OCI-LY7 (cell line): ENCODE results near the gene ABCD1. TPM values are rescaled to one million over a fixed set of nuclear protein-coding genes. Genes with fewer than 3 reads are reported as not detected.
"Not testable (repeated sequence)": the region's sequence is repeated elsewhere in the genome, so short reads cannot be mapped to it uniquely, and the experiment has no call there.

Experiments used
- BruUV-seq: library from RNA; stranded (reverse); fragments of 400-500 nt; replicated peaks from 2 replicates; lab custom pipeline; 2021; lab: Mats Ljungman, UMichigan
- CTCF ChIA-PET: fragments of 300-600 bp; sonication (Branson Sonifier 250); formaldehyde crosslinking; loops from one replicate; lab custom pipeline; 2022; ENCODE audit warnings: antibody characterized with exemption; ENCODE audit not compliant: unreplicated experiment; lab: Charles Lee
- POLR2A ChIA-PET: fragments of 300-600 bp; sonication (Branson Sonifier 250); formaldehyde crosslinking; loops from one replicate; lab custom pipeline; 2022; ENCODE audit warnings: antibody characterized with exemption; lab: Charles Lee
- DNase-seq: peaks from one replicate; pipeline ENCODE4 v3.0.0-alpha.2; 2015; ENCODE audit warnings: low spot score
- H2AFZ ChIP-seq: fragments of 200-600 bp; sonication (generic), shearing (Covaris generic); 2 replicates; pipeline ENCODE4 v1.6.1; 2014; ENCODE audit warnings: mild to moderate bottlenecking, antibody characterized with exemption, low read length, moderate library complexity
- H3K27ac ChIP-seq: fragments of 200-600 bp; sonication (generic); 2 replicates; pipeline ENCODE4 v1.5.1; 2014; ENCODE audit warnings: mixed run types, low read depth, mild to moderate bottlenecking, moderate library complexity, low read length, inconsistent platforms; ENCODE audit not compliant: poor library complexity, severe bottlenecking
- H3K36me3 ChIP-seq: fragments of 200-600 bp; sonication (generic); 2 replicates; pipeline ENCODE4 v1.6.1; 2014; ENCODE audit warnings: mild to moderate bottlenecking, antibody characterized with exemption, low read length, moderate library complexity, mixed read lengths; ENCODE audit not compliant: insufficient read depth
- H3K4me1 ChIP-seq: fragments of 200-600 bp; sonication (generic); 2 replicates; pipeline ENCODE4 v1.5.1; 2014; ENCODE audit warnings: mild to moderate bottlenecking, low read length; ENCODE audit not compliant: insufficient read depth, poor library complexity, severe bottlenecking
- H3K4me2 ChIP-seq: fragments of 200-600 bp; sonication (generic); 2 replicates; pipeline ENCODE4 v1.6.1; 2014; ENCODE audit warnings: mild to moderate bottlenecking, low read length
- H3K4me3 ChIP-seq: fragments of 200-600 bp; sonication (generic); 2 replicates; pipeline ENCODE4 v1.5.1; 2014; ENCODE audit warnings: mild to moderate bottlenecking, low read depth, low read length; ENCODE audit not compliant: poor library complexity, severe bottlenecking
- H3K79me2 ChIP-seq: fragments of 200-600 bp; sonication (generic); 2 replicates; pipeline ENCODE4 v1.6.1; 2016; ENCODE audit warnings: low read depth, mild to moderate bottlenecking, low read length, moderate library complexity, mixed read lengths; ENCODE audit not compliant: insufficient read depth
- H3K9me2 ChIP-seq: fragments of 200-600 bp; sonication (generic); 2 replicates; pipeline ENCODE4 v1.6.1; 2016; ENCODE audit warnings: mild to moderate bottlenecking, low read length, mixed read lengths; ENCODE audit not compliant: insufficient read depth
- H3K9me3 ChIP-seq: fragments of 200-600 bp; sonication (generic); 2 replicates; pipeline ENCODE4 v1.6.1; 2014; ENCODE audit warnings: mild to moderate bottlenecking, mixed run types, low read length, mixed read lengths
- H4K20me1 ChIP-seq: fragments of 200-600 bp; sonication (generic); 2 replicates; pipeline ENCODE4 v1.6.1; 2014; ENCODE audit warnings: mild to moderate bottlenecking, antibody characterized with exemption, low read length, moderate library complexity, mixed read lengths; ENCODE audit not compliant: insufficient read depth
- CTCF ChIP-seq: fragments of 200-600 bp; sonication (generic); conservative IDR thresholded peaks from 2 replicates; pipeline ENCODE4 v1.5.1; 2014; ENCODE audit warnings: mild to moderate bottlenecking, antibody characterized with exemption, low read length, moderate library complexity, mixed read lengths
- EZH2phosphoT487 ChIP-seq: fragments of 200-600 bp; sonication (generic); IDR thresholded peaks from 2 replicates; pipeline ENCODE4 v1.6.1; 2018; ENCODE audit warnings: low read depth, borderline replicate concordance, mild to moderate bottlenecking, mixed run types, antibody characterized with exemption, low read length, moderate library complexity, mixed read lengths
- intact Hi-C: fragments of 100-400 bp; cut with micrococcal nuclease; formaldehyde crosslinking; loops from one replicate; pipeline ENCODE4 v1.10.0; 2022; ENCODE audit not compliant: unreplicated experiment
- total RNA-seq, 2 experiments: library from RNA; depleted of rRNA in 1 of 2; stranded (reverse); fragments of >200 nt in 1 of 2; shearing (Covaris generic) in 1 of 2; gene quantifications; 2 replicates each; pipeline ENCODE4 v1.2.3, GENCODE V29; 2014 to 2022

The ABCD1 gene
- total RNA-seq, 2 experiments from 2014 or later, result 6.9 to 8.8 TPM

- H3K27ac ChIP-seq, result no peak overlapping the region
- H2AFZ ChIP-seq, result no peak overlapping the region
- H3K4me1 ChIP-seq, result peaks cover under 1% of the 10 kb centered on the region
- intact Hi-C loops, result no loop called here
- no peaks in the 10 kb centered on the region for H3K9me2 ChIP-seq
- no peak overlapping the region for H3K4me3 ChIP-seq
- TF ChIP-seq EZH2phosphoT487 (no peak), CTCF (no peak)
- H4K20me1 ChIP-seq, result no peaks in the 10 kb centered on the region
- POLR2A ChIA-PET, result no interaction called here
- no peak for DNase-seq
- H3K9me3 ChIP-seq, result no peaks in the 10 kb centered on the region
- BruUV-seq, result no TSS peak
- no peaks in the 10 kb centered on the region for H3K79me2 ChIP-seq
- no peak overlapping the region for H3K4me2 ChIP-seq
- CTCF ChIA-PET, result no interaction called here
- no peaks in the 10 kb centered on the region for H3K36me3 ChIP-seq
Observed at GRCh38 chrX:153740631-153741222, 16.1 kb downstream of the ABCD1 start.

GRCh38 chrX:153741446-153741845 is 16.8 kb downstream of the ABCD1 start:
- TF ChIP-seq CTCF (no peak), EZH2phosphoT487 (no peak)
- no peak overlapping the region for H3K4me3 ChIP-seq
- H2AFZ ChIP-seq, result no peak overlapping the region
- no peaks in the 10 kb centered on the region for H3K9me3 ChIP-seq
- no peaks in the 10 kb centered on the region for H3K4me1 ChIP-seq
- H3K9me2 ChIP-seq, result no peaks in the 10 kb centered on the region
- CTCF ChIA-PET, result no interaction called here
- H3K27ac ChIP-seq, result no peak overlapping the region
- H3K36me3 ChIP-seq, result no peaks in the 10 kb centered on the region
- H3K4me2 ChIP-seq, result no peak overlapping the region
- no peaks in the 10 kb centered on the region for H3K79me2 ChIP-seq
- intact Hi-C loops, result no loop called here
- POLR2A ChIA-PET, result no interaction called here
- DNase-seq, result no peak
- H4K20me1 ChIP-seq, result no peaks in the 10 kb centered on the region
- BruUV-seq, result no TSS peak

GRCh38 chrX:153742111-153742510 is 17.5 kb downstream of the ABCD1 start:
- BruUV-seq, POLR2A ChIA-PET, H3K36me3 ChIP-seq: not testable (repeated sequence)

GRCh38 chrX:153742796-153743467 is 18.3 kb downstream of the ABCD1 start:
- CTCF ChIA-PET, result not testable (repeated sequence)

More at GRCh38 chrX:153742111-153742510, 17.5 kb downstream of the ABCD1 start:
- CTCF ChIA-PET, H3K4me1 ChIP-seq, H4K20me1 ChIP-seq, H3K79me2 ChIP-seq, H2AFZ ChIP-seq, H3K9me2 ChIP-seq, H3K27ac ChIP-seq, intact Hi-C loops, H3K9me3 ChIP-seq, H3K4me2 ChIP-seq, DNase-seq, H3K4me3 ChIP-seq: not testable (repeated sequence)

More at GRCh38 chrX:153742796-153743467, 18.3 kb downstream of the ABCD1 start:
- H3K4me1 ChIP-seq, intact Hi-C loops, H3K36me3 ChIP-seq, BruUV-seq, H3K27ac ChIP-seq, H4K20me1 ChIP-seq, H3K79me2 ChIP-seq, DNase-seq, H3K4me2 ChIP-seq, H3K9me2 ChIP-seq, H2AFZ ChIP-seq, POLR2A ChIA-PET, H3K4me3 ChIP-seq, H3K9me3 ChIP-seq: not testable (repeated sequence)
